ENCODE measurements around the gene DLG2.

The DLG2 gene

DNA sequence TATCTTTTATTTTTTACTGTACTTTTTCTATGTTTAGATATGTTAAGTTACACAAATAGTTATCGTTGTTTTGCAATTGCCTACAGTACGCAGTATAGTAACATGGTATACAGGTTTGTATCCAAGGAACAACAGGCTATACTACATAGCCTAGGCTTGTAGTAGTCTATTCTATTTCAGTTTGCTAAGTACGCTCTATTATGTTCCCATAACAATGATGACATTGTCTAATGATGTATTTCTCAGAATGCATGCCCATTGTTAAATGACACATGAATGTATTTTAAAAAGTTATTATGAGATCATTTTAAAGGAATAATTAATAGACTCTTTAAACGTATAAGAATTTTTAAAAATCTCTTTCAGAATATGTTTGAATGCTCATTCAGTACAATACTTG, 1644.3 kb downstream of the DLG2 start:
- DNase-seq (ENCODE audit: low read depth), result no peak

DNA sequence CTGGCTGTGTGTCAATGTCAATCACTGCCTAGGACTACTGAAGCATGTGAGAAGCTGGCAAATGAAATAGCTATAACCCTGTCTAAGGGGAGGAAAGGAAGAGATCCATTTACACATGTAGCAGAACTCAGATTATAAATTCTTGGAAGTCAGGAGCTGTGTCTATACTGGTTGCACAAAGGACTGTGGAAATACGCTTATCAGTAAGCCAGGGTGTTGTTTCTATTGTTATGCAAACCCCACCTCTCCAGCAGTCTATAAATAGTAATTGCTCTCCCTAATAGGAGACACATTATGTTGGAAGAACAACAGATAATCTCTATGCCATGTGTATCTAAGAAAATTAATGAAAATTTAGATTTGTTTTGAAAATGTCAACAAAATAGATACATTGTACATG, 1647.6 kb downstream of the DLG2 start:
- DNase-seq (ENCODE audit: low read depth), result no peak

DNA sequence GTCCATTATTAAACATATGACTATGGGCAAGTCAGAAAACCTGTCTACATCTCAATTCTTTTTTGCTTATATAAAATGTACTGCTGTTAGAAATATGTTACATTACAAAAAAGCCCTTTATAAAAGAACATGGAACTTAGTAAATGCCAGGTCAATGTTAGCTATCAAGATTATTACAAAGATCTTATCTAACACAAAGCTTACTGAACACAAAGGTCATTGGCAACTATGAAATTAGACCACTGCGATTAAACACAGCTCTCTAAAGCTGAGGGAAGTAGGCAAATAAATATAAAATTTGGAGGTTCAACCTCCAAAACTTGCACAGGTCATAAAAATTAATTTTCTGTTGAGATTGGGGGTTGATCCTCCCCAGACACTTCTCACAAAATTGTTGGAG, 1648.2 kb downstream of the DLG2 start:
- DNase-seq (ENCODE audit: low read depth), result no peak

DNA sequence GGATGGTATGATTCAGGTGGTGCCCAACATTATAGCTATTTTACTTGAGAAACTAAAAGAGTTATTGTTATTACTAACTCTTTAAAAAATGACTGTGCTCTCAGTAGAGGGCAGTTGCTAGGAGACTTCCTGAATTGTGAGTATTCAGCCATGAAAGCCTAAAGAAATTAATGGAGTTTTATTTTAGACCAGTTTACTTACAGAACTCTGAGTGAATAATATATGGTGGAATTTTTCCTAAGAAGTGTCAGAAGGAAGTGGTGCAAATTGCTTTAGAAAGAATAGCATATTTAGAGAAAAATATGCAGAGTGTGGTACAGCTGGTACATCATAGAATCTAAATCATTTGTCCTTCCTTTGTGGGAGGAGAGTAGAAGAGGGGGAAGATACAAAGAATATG, 1651.1 kb downstream of the DLG2 start:
- no peak for DNase-seq (ENCODE audit: low read depth)

DNA sequence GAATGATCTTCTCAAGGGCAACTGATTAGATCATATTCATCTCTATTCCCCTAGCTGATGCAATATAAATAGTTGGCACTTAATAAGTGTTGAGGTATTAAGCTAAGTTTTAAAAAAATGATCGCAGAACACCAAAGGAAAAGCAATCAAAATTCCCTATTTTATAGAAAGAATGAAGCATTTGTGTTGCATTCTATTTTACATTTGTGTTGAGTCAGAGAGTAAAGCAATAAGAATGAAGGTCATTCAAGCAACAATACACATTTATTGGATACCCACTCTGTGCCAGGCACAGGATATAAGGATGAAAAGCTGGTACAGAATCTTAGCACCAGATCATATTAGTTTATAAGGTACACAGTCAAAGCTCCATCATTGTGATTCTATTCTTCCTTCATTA, 1654.6 kb downstream of the DLG2 start:
- no peak for DNase-seq (ENCODE audit: low read depth)

DNA sequence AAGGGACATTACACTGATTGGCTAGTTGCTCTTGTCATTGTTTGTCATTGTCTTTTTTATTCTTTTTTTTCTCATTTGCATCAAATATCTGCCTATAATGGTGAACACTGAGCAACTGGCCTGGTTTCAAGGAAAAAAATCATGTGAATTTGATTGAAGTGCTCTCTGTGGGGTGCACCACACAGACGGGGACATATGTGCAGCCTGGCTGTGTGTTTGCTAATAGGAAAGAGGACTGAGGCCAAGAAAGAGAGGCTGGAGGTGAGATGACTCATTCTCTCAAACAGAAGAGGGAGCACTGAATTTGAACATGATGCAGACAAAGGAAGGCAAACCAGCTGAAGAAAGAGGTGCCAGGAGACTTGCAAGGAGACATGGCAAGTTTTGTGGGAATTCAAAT, 1656.1 kb downstream of the DLG2 start:
- DNase-seq (ENCODE audit: low read depth), result no peak

DNA sequence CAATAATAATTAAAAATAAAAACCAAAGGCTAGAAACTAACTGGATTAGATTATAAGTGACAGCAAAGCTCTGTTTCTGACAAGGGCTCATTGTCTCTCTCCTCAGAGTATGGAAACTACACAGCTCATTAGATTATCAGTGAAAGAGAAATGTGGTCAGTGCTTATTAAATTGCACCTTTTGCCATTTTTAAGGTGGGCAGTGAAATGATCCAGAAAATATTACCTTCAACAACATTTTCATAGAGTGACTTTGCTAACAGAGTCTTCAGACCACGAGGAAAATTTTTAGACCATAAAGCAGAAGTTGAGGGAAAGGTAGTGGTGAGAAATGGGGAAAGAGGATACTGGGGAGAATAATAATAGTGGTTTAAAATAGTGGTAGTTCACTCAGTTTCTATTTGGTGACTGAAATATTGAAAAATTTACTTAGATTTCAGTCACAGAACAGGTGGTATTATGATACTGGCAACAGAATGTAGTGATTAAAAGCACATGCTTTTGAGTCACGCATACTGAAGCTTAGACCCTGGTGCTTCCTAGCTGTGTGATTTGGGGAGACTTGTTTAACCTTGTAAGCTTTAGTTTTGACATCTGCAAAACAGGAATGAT, 1657.0 kb downstream of the DLG2 start:
- no peak for DNase-seq (ENCODE audit: low read depth)

DNA sequence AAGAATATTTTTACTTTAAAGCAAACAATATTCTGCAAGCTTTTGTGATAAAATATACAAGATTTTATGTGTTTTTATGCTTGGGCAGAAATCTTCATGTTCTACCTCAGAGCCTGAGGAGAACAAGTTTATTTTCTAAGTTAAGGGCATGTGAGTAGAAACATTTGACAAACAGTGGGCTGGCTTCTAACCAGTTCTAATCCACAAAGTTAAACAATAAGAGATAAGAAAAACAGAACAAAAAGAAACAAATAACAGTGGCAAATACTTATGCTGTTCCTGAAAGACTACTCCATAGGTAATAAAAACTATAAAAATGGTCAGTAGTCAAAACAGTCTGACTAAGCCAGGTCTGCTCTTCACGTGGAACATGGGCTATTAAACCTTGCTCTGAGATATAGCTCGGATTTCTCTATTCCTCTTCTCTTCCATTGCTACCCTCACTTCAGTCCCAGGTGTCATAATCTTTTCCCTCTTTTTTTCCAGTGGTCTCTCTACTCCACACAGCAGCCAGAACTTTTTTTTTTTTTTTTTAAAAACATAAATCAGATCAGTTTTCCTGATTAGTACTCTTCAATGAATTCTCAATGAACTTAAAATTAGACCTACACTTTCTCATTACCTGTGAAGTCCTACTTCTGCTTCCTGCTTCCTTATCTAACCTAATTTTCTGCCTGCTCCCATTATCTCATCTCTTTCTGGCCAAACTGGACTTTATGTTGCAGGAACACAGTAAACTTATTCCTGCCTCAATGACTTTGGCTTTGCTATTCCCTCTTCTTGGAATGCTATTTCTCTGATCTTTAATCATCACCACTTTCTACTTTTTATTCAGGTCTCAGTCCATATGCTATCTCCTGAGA, 1669.9 kb downstream of the DLG2 start:
- no peak for DNase-seq (ENCODE audit: low read depth)

DNA sequence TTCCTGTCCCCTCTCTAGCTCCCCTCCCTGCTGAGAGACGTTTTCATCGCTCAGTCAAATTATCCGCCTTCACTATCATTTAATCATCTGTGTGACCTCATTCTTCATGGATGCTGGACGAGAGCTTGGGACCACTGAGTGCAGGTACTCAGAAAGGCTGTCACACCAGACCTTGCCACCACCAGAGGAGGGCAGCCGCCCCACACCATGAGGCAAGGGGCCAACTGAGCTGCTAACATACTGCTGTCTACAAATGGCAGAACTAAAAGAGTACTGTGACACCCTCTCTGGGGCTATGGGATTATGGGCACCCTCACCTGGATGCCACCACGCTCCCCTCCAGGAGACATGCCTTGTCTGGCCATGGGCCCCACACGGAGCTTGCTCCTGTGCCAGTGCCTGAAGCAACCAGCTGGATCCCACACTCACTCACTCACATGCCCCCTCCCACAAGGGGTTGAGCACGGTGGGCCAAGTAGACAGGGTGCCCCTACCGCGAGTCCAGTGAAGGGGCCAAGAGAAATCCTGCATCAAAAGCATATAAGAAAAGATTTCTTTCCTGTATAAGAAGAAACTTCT, 1670.9 kb downstream of the DLG2 start:
- DNase-seq (ENCODE audit: low read depth), result no peak

DNA sequence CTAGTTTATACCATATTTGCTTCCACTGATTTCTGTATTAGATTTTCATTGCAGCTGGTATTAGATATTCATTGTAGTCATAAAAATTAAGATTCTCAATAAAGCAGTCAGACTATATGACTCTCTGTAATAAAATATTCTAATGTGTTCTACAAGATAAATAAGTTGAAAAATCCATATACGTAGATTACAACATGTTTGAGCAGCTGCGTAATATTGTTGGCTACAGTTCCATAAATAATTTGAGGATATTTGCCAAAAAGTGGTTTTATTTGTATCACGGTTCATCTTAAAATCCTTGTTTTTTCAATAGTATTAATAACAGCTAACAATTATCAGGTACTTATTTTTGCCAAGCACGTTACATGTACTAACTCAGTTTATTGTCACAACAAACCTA, 1672.4 kb downstream of the DLG2 start:
- DNase-seq (ENCODE audit: low read depth), result no peak

DNA sequence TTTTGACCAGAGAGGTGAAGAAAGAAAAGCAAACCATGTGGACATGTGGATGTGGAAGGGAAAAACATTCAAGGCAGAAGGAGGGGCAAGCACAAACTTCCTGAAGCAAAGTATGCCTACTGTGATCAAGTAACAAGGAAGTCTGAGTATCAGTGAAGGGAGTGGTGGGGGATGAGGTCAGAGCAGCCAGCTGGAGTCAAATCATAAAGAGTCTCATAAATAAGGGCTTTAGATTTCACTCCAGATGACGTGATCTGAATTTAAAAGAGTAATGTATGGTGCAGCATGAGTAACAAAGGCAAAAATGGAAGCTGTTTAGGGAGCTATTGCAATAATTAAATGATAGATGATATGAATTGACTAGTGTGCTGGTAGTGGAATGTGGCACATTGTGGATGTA, 1675.6 kb downstream of the DLG2 start:
- no peak for DNase-seq (ENCODE audit: low read depth)

DNA sequence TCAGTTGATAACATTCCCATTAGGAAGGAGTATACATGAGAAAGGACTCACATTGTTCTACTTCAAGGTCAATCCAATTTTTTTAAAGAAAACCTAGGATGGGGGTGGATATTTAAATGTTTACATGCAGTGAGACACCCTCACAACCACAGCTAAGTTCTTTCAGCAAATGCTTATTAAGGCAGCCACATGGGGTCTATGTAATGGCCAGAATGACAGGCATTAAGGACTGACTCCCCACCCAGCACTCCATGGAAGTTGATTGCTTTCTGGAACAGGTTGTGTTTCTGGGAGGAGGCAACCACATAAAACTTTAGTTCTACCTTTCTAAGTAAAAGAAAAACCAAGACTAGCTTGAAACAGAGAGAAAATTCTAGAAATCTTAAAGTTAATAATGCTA, 1678.9 kb downstream of the DLG2 start:
- no peak for DNase-seq (ENCODE audit: low read depth)

DNA sequence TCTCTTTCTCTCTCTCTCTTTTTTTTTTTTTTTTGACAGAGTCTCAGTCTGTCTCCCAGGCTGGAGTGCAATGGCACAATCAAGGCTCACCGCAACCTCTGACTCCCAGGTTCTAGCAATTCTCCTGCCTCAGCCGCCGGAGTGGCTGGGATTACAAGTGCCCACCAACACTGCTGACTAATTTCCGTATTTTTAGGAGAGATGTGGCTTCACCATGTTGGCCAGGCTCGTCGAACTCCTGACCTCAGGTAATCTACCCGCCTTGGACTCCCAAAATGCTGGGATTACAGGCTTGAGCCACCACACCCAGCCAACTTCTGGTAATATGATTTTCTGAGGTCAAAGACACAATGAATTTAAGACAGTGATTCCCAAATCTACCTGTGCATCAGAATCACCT, 1681.2 kb downstream of the DLG2 start:
- DNase-seq (ENCODE audit: low read depth), result no peak

DNA sequence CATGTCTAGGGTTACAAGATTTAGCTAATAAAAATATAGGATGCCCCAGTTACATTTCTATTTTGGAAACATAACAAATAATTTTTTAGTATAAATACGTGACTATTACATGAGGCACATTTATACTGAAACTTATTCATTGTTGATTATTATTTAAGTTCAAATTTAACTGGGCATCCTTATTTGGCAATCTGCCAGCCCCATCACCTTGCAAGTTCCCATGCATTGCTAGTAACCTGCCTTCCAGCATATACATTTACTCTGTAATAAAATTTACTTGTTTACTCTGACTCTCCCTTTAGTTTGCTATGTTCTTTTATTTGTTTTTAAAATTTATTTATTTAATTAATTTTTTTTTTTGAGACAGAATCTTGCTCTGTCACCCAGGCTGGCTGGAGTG, 1686.1 kb downstream of the DLG2 start:
- DNase-seq (ENCODE audit: low read depth), result no peak

DNA sequence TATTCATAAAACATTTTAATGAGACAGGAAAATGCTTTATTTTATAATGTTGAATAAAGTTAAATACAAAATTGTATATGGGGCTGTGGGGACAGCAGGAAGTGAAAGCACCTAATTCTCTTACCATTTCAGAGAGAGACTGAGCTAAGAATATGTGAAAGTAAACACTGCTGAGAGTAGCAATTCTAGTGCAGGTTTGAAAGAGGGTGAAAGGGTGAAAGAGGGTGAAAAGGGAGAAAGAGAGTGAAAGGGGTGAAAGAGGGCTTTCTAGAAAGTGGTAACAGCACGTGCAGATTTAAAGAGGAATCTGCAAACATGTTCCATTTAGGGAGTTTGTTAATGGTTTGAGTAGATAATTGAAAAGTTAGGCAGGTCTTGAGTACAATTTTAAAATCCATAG, 1689.0 kb downstream of the DLG2 start:
- no peak for DNase-seq (ENCODE audit: low read depth)

DNA sequence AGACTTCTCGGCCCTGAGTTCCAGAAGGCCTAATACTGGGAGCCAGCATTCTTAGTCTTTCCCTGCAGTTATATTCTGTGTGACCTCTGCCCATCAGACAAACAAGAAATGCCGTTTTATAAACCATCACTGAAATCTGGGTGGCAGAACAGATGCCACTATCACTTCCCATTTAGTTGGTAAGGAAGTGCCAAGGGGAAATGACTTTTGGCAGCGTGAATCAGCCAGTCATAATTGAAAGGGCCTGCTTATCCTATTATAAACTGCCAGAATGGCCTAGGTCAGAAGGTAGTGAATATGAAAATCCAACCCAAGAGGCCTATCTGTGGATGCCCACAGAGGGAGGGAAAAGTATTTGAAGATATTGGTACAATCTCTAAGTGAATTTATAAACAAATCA, 1694.1 kb downstream of the DLG2 start:
- no peak for DNase-seq (ENCODE audit: low read depth)

DNA sequence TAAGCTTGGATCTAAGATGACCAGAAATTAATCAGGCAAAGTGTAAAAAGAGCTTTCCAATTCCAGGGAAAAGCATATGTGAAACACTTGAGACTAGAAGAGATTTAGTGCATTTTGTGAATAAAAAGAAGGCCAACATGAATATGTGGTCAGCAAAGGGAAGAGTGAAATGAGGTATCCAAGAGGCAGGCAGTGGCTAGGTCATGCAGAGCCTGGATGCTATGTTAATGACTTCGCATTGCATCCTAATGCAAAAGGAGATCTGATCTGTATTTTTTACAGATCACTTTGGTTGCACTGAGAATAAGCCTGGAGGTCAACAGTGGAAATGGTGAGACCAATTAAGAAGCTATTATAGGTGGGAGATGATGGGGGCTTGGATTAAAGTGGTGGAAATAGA, 1699.7 kb downstream of the DLG2 start:
- no peak for DNase-seq (ENCODE audit: low read depth)

DNA sequence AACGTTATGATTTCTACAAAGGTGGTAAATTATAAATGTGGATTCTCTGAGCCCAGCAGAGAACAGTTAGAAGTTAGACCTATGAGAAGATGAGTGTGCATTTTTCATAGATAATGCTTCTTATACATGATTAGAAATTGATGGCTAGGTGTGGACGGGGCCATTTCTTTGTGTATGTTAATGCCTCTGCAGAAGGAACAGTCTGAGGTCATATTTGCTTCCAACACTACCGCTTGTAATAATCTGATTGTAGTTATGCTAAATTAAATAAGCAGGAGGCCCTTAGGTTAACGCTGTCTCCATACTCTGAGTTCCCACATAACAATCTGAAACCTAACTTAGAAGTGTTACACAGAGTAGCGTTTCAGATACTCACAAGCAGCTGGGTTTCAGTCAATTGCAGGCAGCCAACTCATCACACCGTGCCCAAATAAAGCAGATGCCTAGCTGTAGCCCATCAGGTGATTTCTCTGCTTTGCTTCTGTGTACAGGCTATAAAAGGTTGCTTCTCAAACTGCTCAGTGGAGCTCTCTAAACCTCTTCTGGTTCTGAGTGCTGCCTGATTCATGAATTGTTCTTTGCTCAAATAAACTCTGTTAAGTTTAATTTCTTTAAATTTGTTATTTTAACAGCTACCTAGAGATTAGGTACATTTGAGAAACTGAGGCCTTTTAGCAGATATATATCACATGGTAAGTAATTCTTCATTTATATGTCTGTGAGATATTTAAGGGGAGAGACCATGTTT, 1702.2 kb downstream of the DLG2 start:
- no peak for DNase-seq (ENCODE audit: low read depth)

DNA sequence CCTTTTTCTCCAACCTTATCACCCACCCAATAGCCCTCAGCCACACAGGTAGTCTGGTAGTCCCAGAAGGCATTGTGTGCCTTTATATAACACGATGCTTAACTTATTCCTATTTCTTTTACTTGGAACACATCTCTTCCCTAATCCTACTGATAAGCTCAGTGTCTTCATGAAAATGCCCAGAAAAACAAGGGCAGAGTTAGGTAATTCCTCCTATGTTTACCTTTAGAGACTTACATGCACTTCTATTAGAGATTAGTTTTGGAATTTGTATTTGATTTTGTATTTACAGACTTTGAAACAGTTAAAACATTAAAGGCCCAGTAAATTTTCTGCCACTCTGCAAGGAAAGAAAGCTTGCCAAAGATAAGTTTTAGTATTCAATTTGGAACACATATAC, 1703.2 kb downstream of the DLG2 start:
- no peak for DNase-seq (ENCODE audit: low read depth)

DNA sequence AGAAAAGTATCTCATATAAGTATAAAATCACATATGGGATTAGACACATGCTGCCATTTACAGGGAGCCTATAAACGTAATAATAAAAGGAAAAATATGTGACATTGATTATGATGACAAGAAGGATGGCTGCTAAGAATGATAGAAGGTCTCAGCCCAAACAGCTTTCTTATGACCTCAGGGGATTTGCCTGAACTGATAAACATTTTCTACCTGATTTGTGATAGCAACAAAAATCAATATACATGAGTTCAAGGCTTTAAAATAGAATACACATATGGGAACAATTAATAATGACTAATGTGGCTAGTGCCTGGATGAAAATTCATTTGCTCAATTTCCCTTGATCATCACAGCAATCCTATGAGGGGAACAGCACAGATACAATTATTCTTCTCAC, 1704.2 kb downstream of the DLG2 start:
- no peak for DNase-seq (ENCODE audit: low read depth)

DNA sequence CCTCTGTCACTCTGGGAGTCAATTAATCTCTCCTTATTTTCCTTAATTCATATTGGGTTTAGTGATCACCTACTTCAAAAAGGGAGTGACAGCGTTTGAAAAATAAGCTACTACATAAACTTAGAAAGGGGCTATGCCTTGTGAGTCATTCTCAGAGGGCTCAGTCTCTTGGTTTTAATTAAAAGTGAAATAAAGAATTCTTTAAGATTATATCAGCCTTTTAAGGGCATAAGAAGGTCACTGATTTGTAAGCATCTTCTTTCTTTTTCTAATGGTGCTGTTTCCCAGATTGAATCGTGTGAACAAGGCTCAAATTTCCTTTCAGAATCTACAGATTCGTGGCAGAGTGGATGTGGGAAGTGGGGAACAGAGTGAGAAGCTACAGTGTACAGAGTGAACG, 1704.8 kb downstream of the DLG2 start:
- DNase-seq (ENCODE audit: low read depth), result no peak

DNA sequence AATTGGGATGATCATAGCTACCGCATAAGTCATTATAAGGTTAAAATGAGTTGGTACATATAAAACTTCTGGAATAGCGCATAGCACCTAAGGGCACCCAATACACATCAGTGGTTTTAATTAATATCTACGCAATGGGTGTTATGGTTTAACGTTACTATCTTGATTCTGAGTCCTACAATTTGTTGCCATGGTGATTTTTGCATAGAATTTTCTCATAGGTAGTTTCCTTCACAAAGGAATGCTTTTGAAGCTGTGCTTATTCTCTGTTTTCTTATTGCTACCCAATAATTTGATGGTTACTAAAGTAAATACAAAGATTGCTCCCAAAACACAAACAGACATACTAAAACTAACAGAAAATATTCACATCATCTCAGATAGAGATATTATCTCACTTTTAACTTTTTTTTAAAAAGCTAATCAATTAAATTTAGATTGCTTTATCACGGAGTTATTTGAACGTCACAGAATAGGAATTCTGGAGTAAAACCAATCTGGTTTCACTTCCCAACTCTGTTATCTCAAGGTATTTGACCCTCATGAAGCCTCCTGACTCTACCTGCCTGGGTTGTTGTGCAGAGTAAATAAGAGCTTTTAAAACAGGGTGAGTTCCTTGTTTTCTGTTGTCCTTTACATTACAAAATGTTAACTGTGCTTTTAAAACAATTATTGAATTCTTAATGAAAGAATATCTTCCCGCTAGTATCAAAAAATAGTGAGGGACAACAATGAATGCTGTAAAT, 1705.5 kb downstream of the DLG2 start:
- no peak for DNase-seq (ENCODE audit: low read depth)
